IPS-20b (cell line): ENCODE measurements around the gene ITGAL.
"Not testable (repeated sequence)": the region's sequence is repeated elsewhere in the genome, so short reads cannot be mapped to it uniquely, and the experiment has no call there.

Experiments
- H3K27ac ChIP-seq: one replicate; pipeline ENCODE4 v1.5.1; 2013; ENCODE audit warnings: low read length
- H3K27me3 ChIP-seq: 2 replicates; pipeline ENCODE4 v1.6.1; 2013; ENCODE audit warnings: mild to moderate bottlenecking, low read length, inconsistent platforms; ENCODE audit not compliant: insufficient read depth
- H3K36me3 ChIP-seq: 2 replicates; pipeline ENCODE4 v1.6.1; 2013; ENCODE audit warnings: low read depth, mild to moderate bottlenecking, inconsistent platforms, low read length, moderate library complexity; ENCODE audit not compliant: insufficient read depth
- H3K4me1 ChIP-seq: 2 replicates; pipeline ENCODE4 v1.6.1; 2013; ENCODE audit warnings: mild to moderate bottlenecking, control low read depth, inconsistent platforms, low read length, moderate library complexity; ENCODE audit not compliant: insufficient read depth
- H3K4me3 ChIP-seq: 2 replicates; pipeline ENCODE4 v1.5.1; 2013; ENCODE audit warnings: mild to moderate bottlenecking, low read length, inconsistent platforms
- H3K9ac ChIP-seq: 2 replicates; pipeline ENCODE4 v1.6.1; 2013; ENCODE audit warnings: low read depth, mild to moderate bottlenecking, inconsistent platforms, low read length, moderate library complexity
- H3K9me3 ChIP-seq: 2 replicates; pipeline ENCODE4 v1.6.1; 2013; ENCODE audit warnings: mild to moderate bottlenecking, low read depth, low read length, inconsistent platforms; ENCODE audit not compliant: insufficient read depth

The ITGAL gene

DNA sequence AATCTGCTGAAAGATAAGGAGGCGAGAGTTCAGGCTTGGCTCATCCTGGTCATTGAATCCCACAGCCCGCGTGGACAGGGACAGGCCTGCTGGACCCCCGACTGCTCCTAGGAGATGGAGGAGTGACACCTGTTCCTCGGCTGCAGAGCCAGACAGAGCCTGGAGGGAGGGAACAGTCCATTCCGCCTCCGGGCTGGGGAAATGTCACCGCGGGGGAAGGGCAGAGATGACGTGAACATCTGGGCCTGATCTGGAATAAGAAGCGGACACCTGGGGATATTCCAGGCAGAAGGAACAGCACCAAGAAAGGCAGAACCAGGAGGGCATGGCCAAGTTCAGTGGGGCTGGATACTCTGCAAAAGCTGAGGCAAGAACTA, 60.6 kb downstream of the ITGAL start:
- no peak overlapping the region for H3K27ac ChIP-seq
- no peaks in the 10 kb centered on the region for H3K9me3 ChIP-seq
- H3K4me3 ChIP-seq = no peak overlapping the region
- peaks cover 10% of the 10 kb centered on the region; the same call in 1 of the 2 replicates for H3K4me1 ChIP-seq
- peaks cover 10% of the 10 kb centered on the region; the same call in 1 of the 2 replicates for H3K36me3 ChIP-seq
- no peak overlapping the region for H3K9ac ChIP-seq
- H3K27me3 ChIP-seq = no peaks in the 10 kb centered on the region

GRCh38 chr16:30533748-30534367, 61.3 kb downstream of the ITGAL start:
- Histone ChIP-seq H3K4me3 (peak overlapping the region; percentile 81), H3K9me3 (no peaks in the 10 kb centered on the region), H3K27ac (no peak overlapping the region), H3K4me1 (peaks cover 10% of the 10 kb centered on the region; the same call in 1 of the 2 replicates), H3K9ac (peak overlapping the region; percentile 96), H3K27me3 (no peaks in the 10 kb centered on the region), H3K36me3 (peaks cover 10% of the 10 kb centered on the region; the same call in 1 of the 2 replicates)

DNA sequence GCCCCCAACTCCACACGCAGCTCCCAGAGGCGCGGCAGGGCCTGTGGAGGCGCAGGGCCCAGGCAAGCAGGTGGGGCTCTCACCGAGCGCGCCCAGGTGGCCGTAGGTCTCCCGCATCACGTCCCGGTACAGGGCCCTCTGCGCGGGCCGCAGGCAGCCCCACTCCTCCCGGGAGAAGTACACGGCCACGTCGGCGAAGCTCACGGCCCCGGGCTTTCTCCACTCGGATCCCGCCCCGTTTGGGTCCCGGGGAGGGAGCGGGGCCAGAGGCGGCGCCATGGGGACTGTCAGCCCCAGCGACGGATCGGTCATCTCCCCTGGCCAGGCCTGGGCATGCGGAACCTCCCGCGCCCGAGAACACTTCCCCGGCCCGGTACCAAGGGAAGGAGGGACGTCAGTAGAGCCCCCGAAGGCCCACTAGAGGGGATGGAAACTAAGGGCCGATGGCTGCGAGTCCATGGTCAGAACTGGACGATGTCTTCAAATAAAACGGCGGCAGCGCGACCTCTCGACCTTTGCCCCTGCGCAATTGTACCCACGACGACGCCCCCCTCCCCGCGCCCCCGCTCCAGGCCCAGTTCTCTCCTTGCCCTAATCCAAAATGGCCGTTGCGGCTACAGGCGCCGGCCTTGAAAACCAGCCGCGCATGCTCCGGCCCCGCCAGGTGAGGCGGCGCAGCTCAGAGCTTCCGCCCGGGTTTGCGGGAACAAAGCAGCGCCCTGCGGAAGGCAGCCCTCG, 62.0 kb downstream of the ITGAL start, which contains the start of gene ZNF747:
TSS of gene ZNF747 (minus strand) at position 491 of the 738 bp plus-strand sequence. CDS start at position 312, 179 bp downstream.
- Histone ChIP-seq H3K4me1 (peaks cover 10% of the 10 kb centered on the region; the same call in 1 of the 2 replicates), H3K4me3 (peak within 1 kb of the TSS; percentile 81), H3K9ac (peak within 1 kb of the TSS; percentile 96), H3K9me3 (no peaks in the 10 kb centered on the region), H3K36me3 (peaks cover 10% of the 10 kb centered on the region; the same call in 1 of the 2 replicates), H3K27me3 (no peaks in the 10 kb centered on the region), H3K27ac (peak within 1 kb of the TSS; percentile 100)

GRCh38 chr16:30535106-30535776, 62.7 kb downstream of the ITGAL start:
- H3K36me3 ChIP-seq = peaks cover 10% of the 10 kb centered on the region; the same call in 1 of the 2 replicates
- H3K27me3 ChIP-seq = no peaks in the 10 kb centered on the region
- no peaks in the 10 kb centered on the region for H3K9me3 ChIP-seq
- peak overlapping the region; percentile 100 for H3K27ac ChIP-seq
- H3K9ac ChIP-seq = peak overlapping the region; percentile 96
- H3K4me1 ChIP-seq = peaks cover 10% of the 10 kb centered on the region; the same call in 1 of the 2 replicates
- peak overlapping the region; percentile 81 for H3K4me3 ChIP-seq

GRCh38 chr16:30535777-30536190, 63.2 kb downstream of the ITGAL start:
- H3K9ac ChIP-seq = peak overlapping the region; percentile 96
- peaks cover 8% of the 10 kb centered on the region; the same call in 1 of the 2 replicates for H3K36me3 ChIP-seq
- H3K4me3 ChIP-seq = peak overlapping the region; percentile 81
- H3K9me3 ChIP-seq = no peaks in the 10 kb centered on the region
- H3K27ac ChIP-seq = peak overlapping the region; percentile 100
- no peaks in the 10 kb centered on the region for H3K27me3 ChIP-seq
- H3K4me1 ChIP-seq = peaks cover 10% of the 10 kb centered on the region; the same call in 1 of the 2 replicates

DNA sequence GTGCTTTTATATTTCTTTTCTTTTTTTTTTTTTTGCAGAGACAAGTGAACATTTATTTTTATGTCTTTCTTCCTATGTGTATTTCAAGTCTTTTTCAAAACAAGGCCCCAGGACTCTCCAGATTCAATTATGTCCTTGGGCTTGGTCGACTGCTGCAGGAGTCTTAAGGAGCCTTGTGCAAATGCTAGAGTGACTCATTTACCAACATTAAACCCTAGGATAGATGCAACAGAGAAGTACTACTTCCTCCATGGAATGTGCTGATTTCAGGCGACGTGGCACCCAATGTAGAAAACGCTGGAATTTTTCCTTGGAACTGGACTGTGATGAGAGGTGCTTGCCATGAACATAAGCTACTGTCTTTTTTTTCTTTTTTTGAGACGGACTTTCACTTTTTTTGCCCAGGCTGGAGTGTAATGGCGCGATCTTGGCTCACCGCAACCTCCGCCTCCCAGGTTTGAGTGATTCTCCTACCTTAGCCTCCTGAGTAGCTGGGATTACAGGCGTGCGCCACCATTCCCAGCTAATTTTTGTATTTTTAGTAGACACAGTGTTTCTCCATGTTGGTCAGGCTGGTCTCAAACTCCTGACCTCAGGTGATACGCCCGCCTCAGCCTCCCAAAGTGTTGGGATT, 64.0 kb downstream of the ITGAL start:
- not testable (repeated sequence) for H3K36me3 ChIP-seq, H3K9me3 ChIP-seq, H3K27me3 ChIP-seq
- peak overlapping the region; percentile 81 for H3K4me3 ChIP-seq
- peak overlapping the region; percentile 100 for H3K27ac ChIP-seq
- H3K9ac ChIP-seq = peak overlapping the region; percentile 96; the same call in 1 of the 2 replicates
- peaks cover 16% of the 10 kb centered on the region for H3K4me1 ChIP-seq

GRCh38 chr16:30539000-30539964, 66.7 kb downstream of the ITGAL start:
- H3K36me3 ChIP-seq = no peaks in the 10 kb centered on the region
- no peak overlapping the region for H3K27ac ChIP-seq
- no peaks in the 10 kb centered on the region for H3K27me3 ChIP-seq
- H3K9ac ChIP-seq = 0 out of 2 replicates have a peak overlapping the region, but pooled peaks have one; percentile 33
- no peak overlapping the region for H3K4me3 ChIP-seq
- peaks cover 38% of the 10 kb centered on the region for H3K4me1 ChIP-seq
- no peaks in the 10 kb centered on the region for H3K9me3 ChIP-seq

DNA sequence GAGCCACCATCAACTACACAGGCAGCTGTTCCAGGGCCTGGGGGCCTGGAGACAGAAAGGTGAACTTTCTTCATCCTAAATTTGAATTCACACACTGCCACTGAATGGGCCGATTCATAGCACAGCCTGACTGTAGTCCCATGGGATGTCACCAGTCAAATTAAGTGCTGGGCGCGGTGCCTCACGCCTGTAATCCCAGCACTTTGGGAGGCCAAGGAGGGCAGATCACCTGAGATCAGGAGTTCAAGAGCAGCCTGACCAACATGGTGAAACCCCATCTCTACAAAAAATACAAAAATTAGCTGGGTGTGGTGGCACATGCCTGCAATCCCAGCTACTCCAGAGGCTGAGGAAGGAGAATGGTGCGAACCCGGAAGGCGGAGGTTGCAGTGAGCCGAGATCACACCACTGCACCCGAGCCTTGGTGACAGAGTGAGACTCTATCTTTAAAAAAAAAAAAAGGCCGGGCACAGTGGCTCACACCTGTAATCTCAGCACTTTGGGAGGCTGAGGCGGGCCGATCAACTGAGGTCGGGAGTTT, 67.5 kb downstream of the ITGAL start:
- H3K27me3 ChIP-seq, H3K27ac ChIP-seq, H3K9me3 ChIP-seq, H3K4me3 ChIP-seq, H3K36me3 ChIP-seq: not testable (repeated sequence)
- H3K9ac ChIP-seq = 0 out of 2 replicates have a peak overlapping the region, but pooled peaks have one; percentile 33
- peaks cover 42% of the 10 kb centered on the region for H3K4me1 ChIP-seq

DNA sequence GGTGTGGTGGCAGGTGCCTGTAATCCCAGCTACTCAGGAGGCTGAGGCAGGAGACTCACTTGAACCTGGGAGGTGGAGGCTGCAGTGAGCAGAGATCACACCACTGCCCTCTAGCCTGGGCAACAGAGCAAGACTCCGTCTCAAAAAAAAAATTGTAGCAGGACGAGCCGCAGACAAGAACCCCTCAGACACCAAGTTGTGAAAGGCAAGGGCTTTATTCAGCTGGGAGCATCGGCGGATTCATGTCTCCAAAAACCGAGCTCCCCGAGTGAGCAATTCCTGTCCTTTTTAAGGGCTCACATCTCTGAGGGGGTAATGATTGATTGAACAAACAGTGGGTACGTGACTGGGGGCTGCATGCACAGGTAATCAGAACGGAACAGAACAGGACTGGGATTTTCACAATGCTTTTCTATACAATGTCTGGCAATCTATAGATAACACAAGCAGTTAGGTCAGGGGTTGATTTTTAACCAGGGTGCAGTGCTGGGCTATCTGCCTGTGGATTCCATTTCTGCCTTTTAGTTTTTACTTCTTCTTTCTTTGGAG, 68.4 kb downstream of the ITGAL start:
- H3K9ac ChIP-seq = peak overlapping the region; percentile 66; the same call in 1 of the 2 replicates

More for the DNA sequence above, 68.4 kb downstream of the ITGAL start:
- not testable (repeated sequence) for H3K27me3 ChIP-seq, H3K4me3 ChIP-seq, H3K9me3 ChIP-seq, H3K36me3 ChIP-seq, H3K27ac ChIP-seq
- peaks cover 40% of the 10 kb centered on the region for H3K4me1 ChIP-seq
